HG03575 (cell line): Measurements from ENCODE around the gene ADAMTSL1.
"Not testable (repeated sequence)": the region's sequence is repeated elsewhere in the genome, so short reads cannot be mapped to it uniquely, and the experiment has no call there.

Experiments
- ATAC-seq: cut with Tn5 transposase; IDR thresholded peaks from one replicate; pipeline ENCODE4 v1.9.1; 2021; ENCODE audit not compliant: unreplicated experiment, insufficient number of reproducible peaks, low FRiP score; ENCODE audit errors: extremely low read depth

The ADAMTSL1 gene

DNA sequence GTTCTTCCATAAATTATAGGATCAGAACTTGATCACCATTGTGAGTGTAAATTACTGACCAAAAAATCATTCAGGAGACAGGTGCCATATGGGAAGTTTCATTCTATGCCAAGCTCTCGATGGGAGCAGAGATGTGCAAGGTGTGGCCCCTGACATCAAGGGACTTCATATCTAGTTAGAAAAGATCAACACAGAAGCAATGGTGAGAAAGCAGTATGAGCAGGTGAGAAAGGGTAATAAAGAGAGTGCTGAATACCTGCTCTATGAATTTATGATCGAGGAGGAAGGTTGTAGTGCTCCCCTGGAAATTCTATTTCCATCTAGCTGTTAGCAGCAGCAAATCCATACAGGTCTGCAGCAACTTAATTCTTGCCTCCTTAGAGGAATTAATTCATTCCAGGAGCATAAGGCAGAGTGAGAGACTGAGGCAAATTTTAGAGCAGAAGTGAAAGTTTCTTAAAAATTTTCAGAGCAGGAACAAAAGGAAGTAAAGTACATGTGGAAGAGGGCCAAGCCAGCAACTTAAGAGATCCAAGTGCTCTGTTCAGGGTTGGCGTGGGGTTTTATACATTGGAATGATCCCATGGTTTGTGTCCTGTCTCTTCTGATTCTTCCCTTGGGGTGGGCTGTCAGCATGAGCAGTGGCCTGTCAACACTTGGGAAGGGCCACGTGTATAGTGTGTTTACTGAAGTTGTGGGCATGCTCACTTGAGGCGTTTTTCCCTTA lies 377.3 kb downstream of the ADAMTSL1 start:
- no peak for ATAC-seq

DNA sequence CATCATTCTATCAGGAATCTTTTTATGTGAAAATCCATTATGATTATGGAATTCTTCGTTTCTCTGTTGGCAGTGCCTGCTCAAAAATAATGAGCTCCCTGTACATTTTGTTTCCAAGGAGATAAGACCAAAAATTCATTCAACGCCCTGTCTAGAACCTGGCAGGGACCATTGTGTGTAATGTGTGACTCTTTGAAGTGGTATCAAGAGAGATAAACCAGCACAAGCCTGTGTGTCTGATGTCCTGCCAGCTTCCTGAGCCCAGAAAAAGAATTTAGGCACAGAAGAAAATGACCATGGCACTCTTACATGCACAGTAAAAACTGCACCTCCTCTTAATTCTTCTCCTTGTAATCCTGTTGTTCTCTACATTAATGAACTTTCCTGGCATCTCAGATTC lies 381.7 kb downstream of the ADAMTSL1 start:
- no peak for ATAC-seq

DNA sequence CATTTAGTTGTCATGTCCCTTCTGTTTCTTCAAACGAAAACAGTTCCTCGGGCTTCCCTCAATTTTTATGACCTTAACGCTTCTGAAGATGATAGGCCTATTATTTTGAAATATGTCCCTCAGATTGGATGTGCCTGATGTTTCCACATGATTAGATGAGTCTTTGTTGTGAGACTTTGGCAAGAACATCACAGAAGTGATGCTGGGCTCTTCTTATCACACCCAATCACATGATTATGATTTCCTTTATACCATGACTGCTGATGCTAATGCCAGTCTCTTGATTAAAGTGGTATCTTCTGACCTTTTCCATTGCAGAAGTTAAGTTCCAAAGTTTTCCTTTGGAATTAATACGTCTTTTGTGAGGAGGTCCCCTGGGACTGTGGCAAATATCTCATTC lies 383.4 kb downstream of the ADAMTSL1 start:
- ATAC-seq: no peak

DNA sequence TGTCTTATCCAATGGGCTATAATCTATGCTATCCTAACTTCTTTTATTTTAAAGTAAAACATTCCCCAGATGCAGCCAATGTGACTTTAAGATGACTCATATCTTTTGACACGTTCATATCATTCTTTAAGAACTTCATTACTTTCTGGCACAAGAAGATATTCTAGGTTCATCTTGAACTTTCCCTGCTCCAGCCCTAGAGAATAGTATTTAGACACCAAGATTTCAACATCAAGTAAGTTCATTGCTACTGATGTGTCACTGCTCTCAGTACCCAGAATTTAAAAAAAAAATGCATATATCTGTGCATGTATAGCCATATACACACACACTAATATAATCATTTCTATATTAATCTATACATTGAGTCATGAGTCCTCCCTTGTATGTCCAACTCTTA lies 383.8 kb downstream of the ADAMTSL1 start:
- ATAC-seq: no peak

DNA sequence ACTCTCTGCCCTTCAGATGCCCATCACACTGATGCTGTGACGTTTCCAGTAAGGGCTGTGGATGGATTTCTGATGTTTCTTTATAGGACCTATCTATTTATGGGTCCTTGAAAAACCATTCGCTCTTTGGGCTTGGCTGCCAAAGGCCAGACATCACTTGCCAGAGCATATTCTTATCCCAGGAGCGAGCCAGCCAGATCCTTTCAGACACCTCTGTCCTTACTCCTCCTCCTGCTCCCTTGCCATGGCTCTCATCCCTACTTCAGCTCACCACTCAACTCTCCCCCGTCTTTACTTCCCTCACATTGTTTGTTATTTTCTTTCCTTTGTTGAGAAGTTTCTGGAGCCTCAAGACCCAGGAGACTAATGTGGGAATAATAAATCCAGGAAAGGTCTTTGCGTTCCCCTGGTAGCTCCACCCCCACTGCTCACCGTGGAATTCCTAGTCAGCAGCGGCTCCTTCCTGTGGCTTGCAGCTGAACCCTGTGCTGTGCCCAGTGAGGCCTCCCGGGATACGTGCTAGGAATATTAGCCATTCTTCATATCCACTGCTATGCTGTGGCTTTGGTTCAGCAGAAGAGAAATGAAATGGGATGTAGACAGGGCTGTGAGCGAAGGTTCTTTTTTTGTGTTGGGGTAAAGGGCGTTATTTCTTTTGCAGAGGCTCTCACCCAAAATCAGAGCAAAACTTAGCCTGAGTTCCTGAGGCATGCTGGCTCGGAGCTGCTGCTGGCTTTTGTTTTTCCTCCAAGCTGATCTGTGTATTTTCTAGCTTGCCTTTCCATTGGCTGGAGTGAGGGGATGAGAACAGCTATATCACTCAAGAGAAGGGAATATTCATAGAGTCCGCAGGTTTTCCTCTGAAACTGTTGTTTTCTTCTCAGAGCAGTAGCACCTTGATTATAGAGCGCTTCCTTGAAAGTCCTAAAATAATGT lies 387.9 kb downstream of the ADAMTSL1 start:
- no peak for ATAC-seq

DNA sequence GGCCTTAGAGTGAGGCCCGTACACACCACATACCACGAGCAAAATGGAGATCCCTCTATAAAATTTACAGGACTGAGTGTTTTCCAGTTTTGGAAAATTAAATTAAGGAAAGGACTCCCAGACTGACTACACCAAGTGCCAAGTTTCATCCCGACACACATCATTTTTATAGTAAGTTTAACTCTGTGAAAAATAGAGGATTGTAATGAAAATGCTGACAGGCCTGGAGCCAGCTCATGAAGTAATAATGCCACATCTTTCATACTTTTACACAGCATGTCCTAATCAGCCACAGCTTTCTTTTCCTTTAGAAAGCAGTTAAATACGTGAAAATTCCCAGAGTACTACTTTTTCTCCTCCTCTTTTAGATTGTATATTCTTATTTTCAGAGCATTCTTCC lies 389.8 kb downstream of the ADAMTSL1 start:
- ATAC-seq: no peak

DNA sequence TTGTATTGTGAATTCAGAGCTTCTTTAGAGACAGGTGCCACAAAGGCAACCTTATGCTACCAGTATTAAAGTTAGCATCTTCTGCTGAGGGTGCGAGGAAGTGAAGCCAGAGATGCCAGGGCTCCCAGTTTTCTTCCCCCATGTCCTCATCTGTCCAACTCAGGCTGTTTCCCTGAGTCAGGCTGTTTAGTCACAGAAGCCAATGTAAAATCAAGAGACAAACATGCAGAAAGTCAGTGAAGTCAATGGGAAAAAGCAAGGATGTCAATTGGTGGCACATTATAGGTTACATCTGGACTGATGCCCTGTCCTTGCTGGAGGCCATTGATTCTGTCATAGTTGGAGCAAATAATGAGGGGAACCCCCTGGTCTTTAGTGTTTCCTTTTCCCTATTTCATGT lies 390.6 kb downstream of the ADAMTSL1 start:
- no peak for ATAC-seq

DNA sequence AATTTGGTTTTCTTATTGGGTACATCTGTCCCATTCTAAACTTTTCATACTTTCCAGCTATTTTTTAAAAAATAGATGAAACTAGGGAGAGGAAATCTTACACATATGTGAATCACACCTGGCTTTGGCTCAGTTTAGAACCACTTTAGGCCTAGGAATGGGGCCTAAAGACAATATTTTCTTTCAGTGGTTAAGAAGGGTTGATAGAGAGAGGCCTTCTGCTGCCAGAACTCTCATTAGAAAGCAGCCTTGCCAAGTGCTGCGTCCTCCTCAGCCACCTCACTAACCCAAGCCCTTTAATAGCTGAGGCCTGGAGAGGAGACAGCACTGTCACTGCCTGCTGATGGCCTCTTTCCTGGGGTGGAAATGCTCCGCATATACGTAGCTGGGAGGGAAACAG lies 391.6 kb downstream of the ADAMTSL1 start:
- no peak for ATAC-seq

DNA sequence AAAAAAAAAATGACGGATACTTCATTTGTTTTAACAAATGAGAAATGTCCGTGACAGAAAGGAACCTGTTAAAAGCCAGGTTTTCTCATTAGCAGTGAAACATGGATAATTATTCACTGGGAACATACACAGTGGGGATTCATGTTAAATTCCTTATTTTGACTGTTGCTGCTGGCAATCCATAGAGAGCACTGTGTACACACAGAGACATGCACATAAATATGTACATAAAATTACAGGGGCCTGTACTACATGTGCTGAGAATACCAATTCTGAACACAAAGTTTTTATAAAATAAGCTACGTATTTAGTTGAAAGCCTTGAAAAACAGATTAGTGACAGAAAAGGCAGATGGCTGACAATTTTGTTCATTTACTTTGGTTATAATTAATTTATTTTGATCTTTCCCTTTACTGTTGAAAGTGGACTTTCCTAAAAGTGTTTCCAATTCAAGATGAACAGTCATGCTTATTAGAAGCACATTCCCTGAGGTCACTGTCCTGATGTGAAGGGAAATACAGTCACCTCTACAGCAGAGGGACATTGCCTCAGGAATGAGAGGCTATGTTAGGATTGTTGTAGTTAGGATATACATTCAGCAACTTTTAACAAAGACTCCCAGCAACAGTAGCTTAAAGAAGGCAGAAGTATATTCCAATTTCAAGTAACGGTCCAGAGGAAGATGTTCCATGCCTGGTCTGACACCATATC lies 392.3 kb downstream of the ADAMTSL1 start:
- no peak for ATAC-seq

DNA sequence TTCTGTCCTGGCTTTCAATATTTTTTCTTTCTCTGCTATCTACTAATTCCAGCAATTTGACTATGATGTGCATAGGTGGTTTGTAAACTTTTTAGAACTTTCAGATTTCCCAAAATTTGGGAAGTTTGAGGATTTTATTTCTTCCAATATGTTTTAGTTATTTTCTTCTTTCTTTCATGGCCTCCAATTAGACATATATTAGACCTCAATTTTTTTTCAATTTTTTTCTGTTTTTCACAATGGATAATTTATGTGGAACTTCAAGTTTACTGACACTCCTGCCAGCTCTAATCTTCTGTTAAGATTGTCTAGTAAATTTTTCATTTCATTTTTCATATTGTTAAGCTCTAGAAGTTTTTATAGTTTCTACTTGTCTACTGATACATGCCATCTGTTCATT lies 395.8 kb downstream of the ADAMTSL1 start:
- no peak for ATAC-seq

DNA sequence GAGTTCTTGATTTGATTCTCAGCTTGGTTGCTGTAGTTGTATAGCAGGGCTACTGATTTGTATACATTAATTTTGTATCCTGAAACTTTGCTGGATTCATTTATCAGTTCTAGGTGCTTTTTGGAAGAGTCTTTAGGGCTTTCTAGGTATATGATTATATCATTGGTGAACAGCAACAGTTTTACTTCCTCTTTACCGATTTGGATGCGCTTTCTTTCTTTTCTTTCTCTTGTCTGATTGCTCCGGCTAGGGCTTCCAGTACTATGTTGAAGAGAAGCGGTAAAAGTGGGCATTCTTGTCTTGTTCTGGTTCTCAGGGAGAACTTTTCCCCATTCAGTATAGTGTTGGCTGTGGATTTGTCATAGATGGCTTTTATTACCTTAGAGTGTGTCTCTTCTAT lies 400.1 kb downstream of the ADAMTSL1 start:
- no peak for ATAC-seq

DNA sequence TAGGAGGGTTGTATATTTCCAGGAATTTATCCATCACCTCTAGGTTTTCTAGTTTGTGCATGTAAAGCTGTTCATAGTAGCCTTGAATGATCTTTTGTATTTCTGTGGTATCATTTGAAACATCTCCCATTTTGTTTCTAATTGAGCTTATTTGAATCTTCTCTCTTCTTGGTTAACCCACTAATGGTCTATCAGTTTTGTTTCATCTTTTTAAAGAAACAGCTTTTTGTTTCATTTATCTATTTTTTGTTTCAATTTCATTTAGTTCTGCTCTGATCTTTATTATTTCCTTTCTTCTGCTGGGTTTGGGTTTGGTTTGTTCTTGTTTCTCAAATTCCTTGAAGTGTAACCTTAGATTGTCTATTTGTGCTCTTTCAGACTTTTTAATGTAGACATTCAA lies 401.0 kb downstream of the ADAMTSL1 start:
- ATAC-seq: not testable (repeated sequence)

DNA sequence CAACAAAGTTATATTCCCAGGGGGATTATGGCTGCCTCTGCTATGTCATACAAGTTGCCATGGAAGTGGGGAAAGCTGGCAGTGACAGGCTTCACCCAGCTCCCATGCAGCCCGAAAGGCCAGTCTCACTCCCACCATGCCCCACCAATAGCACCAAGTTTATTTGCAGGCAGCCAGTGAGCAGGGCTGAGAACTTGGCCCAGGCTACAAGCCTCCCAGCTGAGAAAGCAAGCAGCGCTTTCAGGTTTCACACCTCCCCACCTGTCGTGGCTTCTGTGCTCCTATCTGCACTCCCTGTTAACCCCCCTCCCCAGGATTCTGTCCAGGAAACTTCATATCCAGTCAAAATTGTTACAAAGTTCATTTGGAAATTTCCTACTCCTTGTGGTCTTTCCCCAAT lies 404.0 kb downstream of the ADAMTSL1 start:
- ATAC-seq: no peak

DNA sequence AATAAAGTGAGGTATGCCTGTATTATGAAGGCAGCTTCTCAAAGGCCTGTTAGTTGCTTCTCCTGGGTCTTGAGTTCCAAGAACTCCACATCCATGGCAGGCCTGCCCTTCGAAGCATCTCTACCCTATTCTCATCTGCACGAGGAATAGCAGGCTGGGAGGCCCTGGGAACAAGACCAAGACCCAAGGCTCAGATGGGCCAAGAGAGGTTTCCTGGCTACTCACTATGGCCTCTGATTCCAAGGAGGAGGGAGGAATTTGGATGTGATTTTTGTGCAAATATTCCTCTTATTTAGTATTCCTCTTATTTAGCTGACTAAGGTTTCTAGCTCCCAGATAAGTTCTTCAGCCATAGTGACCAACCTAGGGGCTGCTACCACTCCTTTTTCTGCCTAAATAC lies 407.8 kb downstream of the ADAMTSL1 start:
- ATAC-seq: no peak

DNA sequence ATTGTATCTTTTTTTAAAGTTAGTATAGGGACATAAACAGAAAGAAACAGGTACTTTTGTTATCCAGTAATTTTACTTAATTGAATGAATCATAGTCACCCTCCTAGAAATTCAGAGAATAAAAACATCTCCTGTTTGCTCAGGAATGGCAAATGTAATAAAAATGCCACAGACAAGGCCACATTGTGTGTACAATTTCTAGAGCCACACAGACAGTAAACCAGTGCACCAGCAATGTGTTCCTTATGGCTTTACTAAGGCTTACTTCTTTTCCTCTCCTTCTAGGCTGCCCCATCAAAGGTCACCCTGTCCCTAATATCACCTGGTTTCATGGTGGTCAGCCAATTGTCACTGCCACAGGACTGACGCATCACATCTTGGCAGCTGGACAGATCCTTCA lies 413.6 kb downstream of the ADAMTSL1 start:
- ATAC-seq: no peak

DNA sequence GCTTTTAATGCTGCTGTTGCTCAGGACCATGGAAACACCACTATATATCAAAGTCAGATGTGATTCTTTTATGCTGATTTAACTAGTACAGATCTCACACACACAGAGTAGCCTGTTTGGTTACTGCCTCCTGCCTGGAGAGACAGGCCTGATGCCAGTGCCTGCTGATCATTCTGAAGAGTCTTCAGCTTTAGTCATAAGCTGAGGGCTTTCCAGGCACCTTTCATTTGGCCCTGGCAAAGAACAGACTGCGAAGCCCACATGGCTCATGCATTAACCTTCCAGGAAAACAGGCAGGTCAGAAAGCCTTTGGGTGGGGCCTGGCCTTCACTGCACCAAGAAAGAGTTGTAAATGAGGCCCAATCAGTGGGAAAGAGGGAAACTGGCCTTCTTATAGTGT lies 414.3 kb downstream of the ADAMTSL1 start:
- no peak for ATAC-seq

DNA sequence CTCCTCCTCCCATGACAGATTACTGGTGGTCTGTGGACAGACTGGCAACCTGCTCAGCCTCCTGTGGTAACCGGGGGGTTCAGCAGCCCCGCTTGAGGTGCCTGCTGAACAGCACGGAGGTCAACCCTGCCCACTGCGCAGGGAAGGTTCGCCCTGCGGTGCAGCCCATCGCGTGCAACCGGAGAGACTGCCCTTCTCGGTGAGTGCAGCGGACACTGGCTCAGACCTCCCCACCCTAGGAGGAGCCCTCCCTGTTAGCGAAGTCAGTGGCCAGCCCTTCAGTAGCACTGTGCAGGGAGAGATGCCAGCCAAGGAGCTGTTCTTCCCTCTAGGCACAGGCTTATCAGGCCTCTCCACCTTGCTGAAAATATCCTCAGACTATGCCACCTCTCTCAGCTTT lies 415.6 kb downstream of the ADAMTSL1 start:
- ATAC-seq: no peak

DNA sequence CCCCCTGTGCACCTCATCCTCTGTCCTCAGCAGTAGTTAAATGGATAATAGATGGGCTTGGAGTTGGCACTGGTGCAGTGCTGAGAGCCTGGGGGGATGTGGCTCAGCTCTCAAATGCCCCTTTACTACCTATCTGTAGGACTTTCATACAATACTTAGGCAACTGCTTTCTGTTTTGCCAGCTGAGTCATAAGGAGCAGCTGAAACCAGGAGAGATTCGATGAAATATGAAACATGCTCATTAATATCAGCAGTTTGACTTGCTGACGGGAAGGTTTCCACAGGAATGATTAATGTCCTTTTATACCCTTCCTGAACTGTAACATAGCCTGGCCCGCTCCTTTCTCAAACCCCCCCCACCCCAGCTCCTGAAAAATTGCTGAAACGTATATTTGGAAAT lies 416.4 kb downstream of the ADAMTSL1 start:
- no peak for ATAC-seq

DNA sequence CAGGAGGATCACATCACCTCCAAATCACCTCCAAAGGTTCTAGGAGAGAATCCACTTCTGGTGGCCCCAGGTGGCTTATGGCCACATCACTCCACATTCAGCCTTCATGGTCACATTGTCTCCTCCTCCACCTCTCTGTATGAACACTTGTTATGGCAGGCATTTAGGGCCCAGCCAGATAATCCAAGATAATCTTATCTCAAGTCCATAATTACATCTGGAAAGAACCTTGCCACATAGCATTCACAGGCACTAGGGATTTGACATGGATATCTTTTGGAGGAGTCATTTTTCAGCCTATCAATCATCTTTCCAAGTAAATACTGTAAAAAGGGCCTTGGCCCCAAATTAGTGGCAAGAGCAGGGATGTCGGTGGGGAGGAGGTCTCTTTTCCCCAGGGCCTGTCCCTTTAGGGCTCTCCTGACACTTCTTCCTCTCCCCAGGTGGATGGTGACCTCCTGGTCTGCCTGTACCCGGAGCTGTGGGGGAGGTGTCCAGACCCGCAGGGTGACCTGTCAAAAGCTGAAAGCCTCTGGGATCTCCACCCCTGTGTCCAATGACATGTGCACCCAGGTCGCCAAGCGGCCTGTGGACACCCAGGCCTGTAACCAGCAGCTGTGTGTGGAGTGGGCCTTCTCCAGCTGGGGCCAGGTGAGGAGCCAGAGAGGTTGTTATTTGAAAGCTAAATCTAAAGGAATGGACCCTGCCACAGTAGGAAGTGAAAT lies 418.2 kb downstream of the ADAMTSL1 start:
- ATAC-seq: no peak
